Upper lobe of right lung (tissue), 1 donor: ENCODE results near the gene LMX1A. TPM values are rescaled to one million over a fixed set of nuclear protein-coding genes. Genes with fewer than 3 reads are reported as not detected.
A peak's percentile ranks its signal among the peaks of the same experiment; 100 is the strongest.

Experiments used
- ATAC-seq: fragments of 200-7000 bp; cut with Tn5 transposase; one replicate; pipeline ENCODE4 v1.9.1; 2020; ENCODE audit warnings: mild to moderate bottlenecking, moderate library complexity
- DNase-seq: peaks from one replicate; pipeline ENCODE4 v3.0.0-alpha.2; 2020
- H3K27ac ChIP-seq: fragments of 200-600 bp; one replicate; pipeline ENCODE4 v1.8.0; 2022
- H3K27me3 ChIP-seq: fragments of 200-600 bp; one replicate; pipeline ENCODE4 v1.8.0; 2022; ENCODE audit warnings: mild to moderate bottlenecking
- H3K36me3 ChIP-seq: fragments of 200-600 bp; one replicate; pipeline ENCODE4 v1.8.0; 2022
- H3K4me1 ChIP-seq: fragments of 200-600 bp; one replicate; pipeline ENCODE4 v1.8.0; 2022
- H3K4me3 ChIP-seq: fragments of 200-600 bp; one replicate; pipeline ENCODE4 v1.8.0; 2022; ENCODE audit warnings: mild to moderate bottlenecking
- H3K9me3 ChIP-seq: fragments of 200-600 bp; one replicate; pipeline ENCODE4 v1.8.0; 2022
- CTCF ChIP-seq: fragments of 200-600 bp; IDR thresholded peaks from one replicate; pipeline ENCODE4 v1.8.0; 2022; ENCODE audit warnings: antibody characterized with exemption
- intact Hi-C: fragments of 100-400 bp; cut with DNase I; formaldehyde crosslinking; loops from one replicate; pipeline ENCODE4 v1.11.0; 2022
- total RNA-seq: library from RNA; stranded (reverse); fragmentation: NEBNext Ultra II Directional; extraction: Animal tissue kit (Norgen Biotek cat#: 25700); gene quantifications from one replicate; pipeline ENCODE4 v1.2.1, GENCODE V29; 2021
- donor health status: DM: no; HTN: yes; CAD: no; lungs with severe emphysema.

The LMX1A gene
- total RNA-seq, 1 donor from 2014 or later: not detected

- Histone ChIP-seq H3K4me3 (no peak overlapping the region), H3K27me3 (no peaks in the 10 kb centered on the region), H3K36me3 (no peaks in the 10 kb centered on the region), H3K9me3 (no peaks in the 10 kb centered on the region), H3K4me1 (no peaks in the 10 kb centered on the region), H3K27ac (no peak overlapping the region)
- DNase-seq (no peak), ATAC-seq (peak; percentile 76)
- intact Hi-C loops: no loop called here
- peak; percentile 57 for TF ChIP-seq CTCF
Observed at GRCh38 chr1:165257969-165258459, 98.5 kb downstream of the LMX1A start.

- Histone ChIP-seq H3K27ac (no peak overlapping the region), H3K9me3 (no peaks in the 10 kb centered on the region), H3K27me3 (no peaks in the 10 kb centered on the region), H3K4me1 (no peaks in the 10 kb centered on the region), H3K36me3 (no peaks in the 10 kb centered on the region), H3K4me3 (no peak overlapping the region)
- intact Hi-C loops: no loop called here
- DNase-seq (no peak), ATAC-seq (no peak)
- no peak for TF ChIP-seq CTCF
Observed at GRCh38 chr1:165254896-165255625, 101.5 kb downstream of the LMX1A start.

- no peak for TF ChIP-seq CTCF
- Histone ChIP-seq H3K4me1 (no peaks in the 10 kb centered on the region), H3K27me3 (no peaks in the 10 kb centered on the region), H3K36me3 (no peaks in the 10 kb centered on the region), H3K9me3 (no peaks in the 10 kb centered on the region), H3K4me3 (no peak overlapping the region), H3K27ac (no peak overlapping the region)
- ATAC-seq: no peak
- intact Hi-C loops: no loop called here
- DNase-seq: no peak
Observed at GRCh38 chr1:165254376-165254775, 102.1 kb downstream of the LMX1A start.

- ATAC-seq (no peak), DNase-seq (no peak)
- intact Hi-C loops: no loop called here
- no peak for TF ChIP-seq CTCF
- no peak overlapping the region for H3K4me3 ChIP-seq
- no peaks in the 10 kb centered on the region for H3K9me3 ChIP-seq
- H3K36me3 ChIP-seq: no peaks in the 10 kb centered on the region
- no peak overlapping the region for H3K27ac ChIP-seq
- H3K4me1 ChIP-seq: no peaks in the 10 kb centered on the region
- H3K27me3 ChIP-seq: no peaks in the 10 kb centered on the region
Observed at GRCh38 chr1:165253818-165254254, 102.7 kb downstream of the LMX1A start.

GRCh38 chr1:165248969-165249571 lies 107.4 kb downstream of the LMX1A start:
- Histone ChIP-seq H3K9me3 (no peaks in the 10 kb centered on the region), H3K27ac (no peak overlapping the region), H3K36me3 (no peaks in the 10 kb centered on the region), H3K27me3 (no peaks in the 10 kb centered on the region), H3K4me1 (no peaks in the 10 kb centered on the region), H3K4me3 (no peak overlapping the region)
- no peak for TF ChIP-seq CTCF
- DNase-seq: no peak
- intact Hi-C loops: no loop called here
- no peak for ATAC-seq
